Testis (tissue), 3 donors: Measurements from ENCODE around the gene HS6ST3. TPM values are rescaled to one million over a fixed set of nuclear protein-coding genes. Genes with fewer than 3 reads are reported as not detected.

Experiments
- DNase-seq: peaks from one replicate; pipeline ENCODE4 v3.0.0-alpha.2; 2019
- H3K27ac ChIP-seq, 2 donors: fragments of 200-600 bp; sonication (generic); one replicate each; pipeline ENCODE4 v1.5.1; 2019
- H3K27me3 ChIP-seq: fragments of 200-600 bp; sonication (generic); one replicate; pipeline ENCODE4 v1.5.1; 2019
- H3K36me3 ChIP-seq: fragments of 200-600 bp; sonication (generic); one replicate; pipeline ENCODE4 v1.5.1; 2017; ENCODE audit warnings: low read depth; ENCODE audit errors: missing control alignments
- H3K4me1 ChIP-seq: fragments of 200-600 bp; sonication (generic); one replicate; pipeline ENCODE4 v1.5.1; 2019
- H3K4me3 ChIP-seq, 2 donors: fragments of 200-600 bp; sonication (generic); one replicate each; pipeline ENCODE4 v1.5.1; 2017 to 2019
- H3K9me3 ChIP-seq: fragments of 200-600 bp; sonication (generic); one replicate; pipeline ENCODE4 v1.5.1; 2017
- POLR2A ChIP-seq: fragments of 450-650 bp; IDR thresholded peaks from one replicate; pipeline ENCODE4 v1.6.1; 2017; ENCODE audit warnings: antibody characterized with exemption, mild to moderate bottlenecking, moderate library complexity
- WGBS, 2 donors: methylation state at CpG; one replicate each; pipeline ENCODE4 v1.1.5; 2018; 5-methylcytosine and 5-hydroxymethylcytosine counted together
- intact Hi-C: fragments of 100-400 bp; cut with DNase I; formaldehyde crosslinking; loops from one replicate; pipeline ENCODE4 v1.15.1; 2023; ENCODE audit warnings: low total_unique reads
- polyA plus RNA-seq: library from polyadenylated mRNA; stranded (reverse); fragments of 350-450 nt; fragmentation: Illumina TruSeq; extraction: RNeasy Lipid Tissue Mini Kit (QIAGEN cat#74804); gene quantifications from one replicate; pipeline ENCODE4 v1.2.3, GENCODE V29; 2014; ENCODE audit warnings: low read depth, low replicate concordance; ENCODE audit not compliant: insufficient read depth
- total RNA-seq, 2 donors: library from RNA; depleted of rRNA; stranded (reverse); fragments of >200 nt; gene quantifications; one replicate each; pipeline ENCODE4 v1.2.3, GENCODE V29; 2016
- TF ChIP-seq, protein P1 (sequence below), 3 experiments: fragments of 450-650 bp in 2 of 3; fragments of 200-600 bp in 1 of 3; sonication (generic) in 1 of 3; IDR thresholded peaks; one replicate each; pipeline ENCODE4 v1.5.1; 2016 to 2019; ENCODE audit warnings: antibody characterized with exemption in 3 of 3, mild to moderate bottlenecking in 2 of 3, moderate library complexity in 1 of 3

Gene HS6ST3
- total and polyA plus RNA-seq, 3 donors from 2014 or later, result 0.87 to 1.3 (median 1.3) TPM

DNA sequence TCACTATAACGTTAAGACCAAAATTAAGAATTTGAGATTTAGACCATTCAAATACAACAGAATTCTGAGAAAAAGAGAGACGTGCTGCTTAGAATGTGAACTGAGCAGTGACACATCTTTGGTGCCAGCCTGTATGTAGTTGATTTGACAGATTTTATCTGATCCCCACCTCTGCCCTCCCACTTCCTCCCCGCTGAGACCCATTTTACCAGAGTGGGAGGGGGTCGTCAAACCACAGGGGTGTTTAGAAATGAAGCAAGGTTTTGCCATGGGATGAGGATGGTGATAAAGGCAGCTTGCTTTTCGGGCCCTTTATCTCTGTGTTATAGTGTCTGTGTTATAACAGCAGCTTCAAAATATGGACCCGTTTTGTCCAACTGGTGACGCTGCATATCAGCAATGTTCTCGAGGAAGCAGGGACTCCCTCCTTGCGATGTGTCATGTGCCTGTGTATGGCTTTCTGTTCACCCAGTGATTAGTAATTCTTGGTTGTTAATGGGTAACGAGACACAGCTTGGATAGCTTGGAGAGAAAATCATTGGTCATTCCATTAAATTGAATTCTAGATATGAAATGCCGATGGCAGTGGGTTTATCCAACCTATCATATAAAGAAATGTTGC, 125.0 kb downstream of the HS6ST3 start:
- TF ChIP-seq, protein P1, sequence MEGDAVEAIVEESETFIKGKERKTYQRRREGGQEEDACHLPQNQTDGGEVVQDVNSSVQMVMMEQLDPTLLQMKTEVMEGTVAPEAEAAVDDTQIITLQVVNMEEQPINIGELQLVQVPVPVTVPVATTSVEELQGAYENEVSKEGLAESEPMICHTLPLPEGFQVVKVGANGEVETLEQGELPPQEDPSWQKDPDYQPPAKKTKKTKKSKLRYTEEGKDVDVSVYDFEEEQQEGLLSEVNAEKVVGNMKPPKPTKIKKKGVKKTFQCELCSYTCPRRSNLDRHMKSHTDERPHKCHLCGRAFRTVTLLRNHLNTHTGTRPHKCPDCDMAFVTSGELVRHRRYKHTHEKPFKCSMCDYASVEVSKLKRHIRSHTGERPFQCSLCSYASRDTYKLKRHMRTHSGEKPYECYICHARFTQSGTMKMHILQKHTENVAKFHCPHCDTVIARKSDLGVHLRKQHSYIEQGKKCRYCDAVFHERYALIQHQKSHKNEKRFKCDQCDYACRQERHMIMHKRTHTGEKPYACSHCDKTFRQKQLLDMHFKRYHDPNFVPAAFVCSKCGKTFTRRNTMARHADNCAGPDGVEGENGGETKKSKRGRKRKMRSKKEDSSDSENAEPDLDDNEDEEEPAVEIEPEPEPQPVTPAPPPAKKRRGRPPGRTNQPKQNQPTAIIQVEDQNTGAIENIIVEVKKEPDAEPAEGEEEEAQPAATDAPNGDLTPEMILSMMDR (IDR thresholded peaks at IDR 0.05), result no peak
- TF ChIP-seq POLR2A, result no peak
- DNase-seq, result no peak
- H3K9me3 ChIP-seq, result no peaks in the 10 kb centered on the region
- no peak overlapping the region for H3K27ac ChIP-seq
- no peaks in the 10 kb centered on the region for H3K36me3 ChIP-seq
- H3K27me3 ChIP-seq, result no peaks in the 10 kb centered on the region
- no peaks in the 10 kb centered on the region for H3K4me1 ChIP-seq
- 78 to 85% methylated on average over 11 of the region's 11 CpGs for WGBS, 2 donors
- H3K4me3 ChIP-seq, result no peak overlapping the region
- intact Hi-C loops, result no loop called here

DNA sequence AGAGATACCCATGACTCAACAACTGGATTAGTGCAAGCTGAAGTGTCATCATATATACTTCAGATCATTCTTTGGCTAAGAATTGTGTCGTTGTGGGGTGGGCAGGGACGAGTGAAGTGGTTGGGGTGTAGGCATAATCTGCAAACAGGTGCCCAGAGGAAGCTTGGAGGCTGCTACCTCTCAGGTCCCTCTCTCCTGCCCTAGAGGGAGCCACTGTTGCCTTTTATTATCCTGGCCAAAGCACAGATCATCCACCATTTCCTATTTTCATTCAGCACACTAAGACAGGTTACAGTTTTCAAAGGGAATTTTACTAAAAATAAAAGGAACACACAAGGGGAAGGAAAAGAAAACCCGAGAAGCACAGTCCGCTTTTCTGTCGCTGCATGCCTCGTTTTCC, 126.6 kb downstream of the HS6ST3 start:
- no peaks in the 10 kb centered on the region for H3K9me3 ChIP-seq
- 87 to 92% methylated on average over 6 of the region's 6 CpGs for WGBS, 2 donors

GRCh38 chr13:96218475-96218874, 128.6 kb downstream of the HS6ST3 start:
- intact Hi-C loops, result no loop called here
- H3K4me1 ChIP-seq, result no peaks in the 10 kb centered on the region
- no peak overlapping the region for H3K4me3 ChIP-seq
- H3K9me3 ChIP-seq, result no peaks in the 10 kb centered on the region
- TF ChIP-seq POLR2A, result no peak
- TF ChIP-seq, protein P1 (IDR thresholded peaks at IDR 0.05), result no peak
- H3K27me3 ChIP-seq, result no peaks in the 10 kb centered on the region
- no peaks in the 10 kb centered on the region for H3K36me3 ChIP-seq
- 71 to 76% methylated on average over 4 of the region's 4 CpGs for WGBS, 2 donors
- DNase-seq, result no peak
- no peak overlapping the region for H3K27ac ChIP-seq

More for the DNA sequence above, 126.6 kb downstream of the HS6ST3 start:
- Histone ChIP-seq H3K4me1 (no peaks in the 10 kb centered on the region), H3K27ac (no peak overlapping the region), H3K36me3 (no peaks in the 10 kb centered on the region), H3K4me3 (no peak overlapping the region), H3K27me3 (no peaks in the 10 kb centered on the region)
- intact Hi-C loops, result no loop called here
- no peak for TF ChIP-seq POLR2A
- TF ChIP-seq, protein P1 (IDR thresholded peaks at IDR 0.05), result no peak
- DNase-seq, result no peak

GRCh38 chr13:96221471-96221870, 131.6 kb downstream of the HS6ST3 start:
- TF ChIP-seq, protein P1 (IDR thresholded peaks at IDR 0.05), result no peak
- TF ChIP-seq POLR2A, result no peak
- no peaks in the 10 kb centered on the region for H3K9me3 ChIP-seq
- no peak overlapping the region for H3K4me3 ChIP-seq
- no peaks in the 10 kb centered on the region for H3K4me1 ChIP-seq
- intact Hi-C loops, result no loop called here
- H3K27me3 ChIP-seq, result no peaks in the 10 kb centered on the region
- no peak overlapping the region for H3K27ac ChIP-seq
- no peaks in the 10 kb centered on the region for H3K36me3 ChIP-seq
- no peak for DNase-seq

DNA sequence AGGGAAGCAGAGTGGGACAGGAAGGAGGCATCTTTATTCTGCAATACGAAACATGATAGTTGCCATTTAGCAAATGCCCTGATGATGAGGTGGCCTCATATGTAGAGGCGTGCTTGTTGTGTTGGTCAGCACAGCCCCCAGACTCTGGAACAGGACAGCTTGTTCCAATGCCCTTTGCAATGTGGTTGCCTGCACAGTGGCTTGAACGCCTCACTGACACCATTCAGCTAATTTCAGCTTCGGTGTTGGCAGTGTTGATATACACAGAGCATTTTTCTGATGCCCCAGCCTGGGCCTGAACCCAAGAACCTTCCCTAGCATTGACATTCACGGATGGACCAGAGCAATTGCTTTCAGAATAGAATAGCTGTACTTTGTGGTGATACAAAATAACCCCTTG, 133.3 kb downstream of the HS6ST3 start:
- TF ChIP-seq POLR2A, result no peak
- TF ChIP-seq, protein P1 (IDR thresholded peaks at IDR 0.05), result no peak
- WGBS, 2 donors, result 85 to 92% methylated on average over 5 of the region's 5 CpGs
- no peak for DNase-seq
- H3K4me3 ChIP-seq, result no peak overlapping the region
- H3K27me3 ChIP-seq, result no peaks in the 10 kb centered on the region
- intact Hi-C loops, result no loop called here
- H3K27ac ChIP-seq, result no peak overlapping the region
- no peaks in the 10 kb centered on the region for H3K9me3 ChIP-seq
- H3K4me1 ChIP-seq, result no peaks in the 10 kb centered on the region
- H3K36me3 ChIP-seq, result no peaks in the 10 kb centered on the region
